CD4-positive, alpha-beta T cell treated with Interleukin-15 for 1 hour (primary cell): ENCODE measurements around the gene JAKMIP1.

Experiments
- DNase-seq: peaks from one replicate; pipeline ENCODE4 v3.0.0-alpha.2; 2020

The JAKMIP1 gene

GRCh38 chr4:6086846-6087245, 113.5 kb downstream of the JAKMIP1 start:
- DNase-seq: no peak

- no peak for DNase-seq
Measured at GRCh38 chr4:6085691-6086628, 114.4 kb downstream of the JAKMIP1 start.

DNA sequence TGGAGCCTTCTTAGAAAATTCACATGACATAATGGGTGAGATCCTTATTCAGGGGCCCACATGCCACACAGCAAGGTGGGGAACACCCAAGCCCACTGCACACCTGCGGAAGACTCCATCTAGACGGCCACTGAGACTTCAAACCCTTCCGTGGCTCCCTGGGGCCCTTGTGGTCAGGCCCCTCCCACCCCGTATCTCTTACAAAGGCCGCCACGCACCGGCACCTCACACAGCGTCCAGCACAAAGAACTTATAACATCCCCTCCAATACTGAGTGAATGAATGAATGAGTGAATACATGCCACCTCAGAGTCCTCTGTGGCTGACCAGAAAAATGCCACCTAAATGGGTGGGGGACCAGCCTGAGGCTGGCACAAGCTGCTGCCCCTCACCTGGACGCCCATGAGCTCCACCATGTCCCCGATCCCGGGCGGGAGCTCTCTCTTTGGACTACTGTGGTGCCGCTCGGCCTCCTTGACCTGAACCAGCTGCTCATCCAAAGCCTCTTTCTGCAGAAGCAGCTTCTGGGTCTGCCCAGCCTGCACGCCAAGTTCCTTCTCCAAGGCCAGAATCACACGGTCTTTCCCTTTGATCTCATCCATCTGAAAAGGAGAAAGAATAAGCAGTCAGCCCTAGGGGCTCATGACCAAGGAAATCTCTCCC, 115.2 kb downstream of the JAKMIP1 start:
- DNase-seq: no peak

DNA sequence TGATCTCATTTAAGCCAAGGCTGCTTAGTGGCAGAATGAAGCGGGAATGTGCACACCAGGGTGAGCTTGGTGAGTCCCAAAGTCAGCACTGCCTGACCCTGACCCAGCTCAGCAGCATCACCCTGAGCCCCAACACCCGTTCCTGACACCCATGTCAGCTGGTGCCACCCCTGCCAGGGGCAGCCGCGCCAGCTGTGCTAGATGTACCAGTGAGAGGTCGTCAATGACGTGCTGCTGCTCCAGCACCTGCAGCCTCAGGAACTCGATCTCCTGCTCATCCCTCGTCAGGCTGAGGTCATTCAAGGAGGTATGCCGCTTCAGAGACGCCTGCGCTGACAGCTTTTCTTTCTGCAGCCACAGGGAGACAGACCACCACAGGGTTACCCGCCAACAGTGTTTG, 120.4 kb downstream of the JAKMIP1 start:
- DNase-seq: no peak

DNA sequence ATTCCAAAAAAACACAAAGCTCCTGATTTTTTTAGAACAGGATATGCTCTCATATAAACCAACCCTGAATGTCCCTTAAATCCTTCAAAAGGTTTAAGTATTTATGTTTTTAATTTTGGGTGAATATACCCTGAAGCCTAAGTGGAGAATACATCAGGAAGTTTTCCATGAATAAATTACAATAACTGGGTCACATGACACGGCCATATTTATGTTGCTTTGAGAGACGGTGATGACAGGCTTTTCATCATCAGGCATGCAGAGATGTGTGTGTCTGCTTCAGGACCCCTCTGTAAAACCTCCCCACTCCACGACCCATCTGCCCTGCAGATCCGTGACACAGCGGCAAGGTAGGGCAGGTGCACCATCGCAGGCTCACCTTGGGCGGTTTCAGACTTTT, 121.8 kb downstream of the JAKMIP1 start:
- no peak for DNase-seq

DNA sequence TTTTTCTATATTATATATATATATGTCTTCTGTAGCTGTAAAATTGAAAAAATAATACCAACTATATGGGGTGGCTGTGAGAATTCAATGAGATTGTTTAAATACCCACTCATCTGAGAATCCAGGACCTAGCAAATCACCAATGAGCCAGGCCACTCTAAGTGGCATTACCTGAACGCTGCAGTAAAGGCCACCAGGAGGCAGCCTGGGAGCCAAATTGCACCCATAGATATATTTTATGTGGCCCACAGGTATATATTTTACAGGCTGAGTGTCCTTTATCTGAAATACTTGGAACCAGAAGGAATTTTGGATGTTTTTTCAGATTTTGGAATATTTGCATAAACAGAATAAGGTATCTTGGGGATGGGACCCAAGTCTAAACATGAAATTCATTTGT, 124.0 kb downstream of the JAKMIP1 start:
- DNase-seq: no peak

- DNase-seq: no peak
Measured at GRCh38 chr4:6074758-6075157, 125.6 kb downstream of the JAKMIP1 start.

DNA sequence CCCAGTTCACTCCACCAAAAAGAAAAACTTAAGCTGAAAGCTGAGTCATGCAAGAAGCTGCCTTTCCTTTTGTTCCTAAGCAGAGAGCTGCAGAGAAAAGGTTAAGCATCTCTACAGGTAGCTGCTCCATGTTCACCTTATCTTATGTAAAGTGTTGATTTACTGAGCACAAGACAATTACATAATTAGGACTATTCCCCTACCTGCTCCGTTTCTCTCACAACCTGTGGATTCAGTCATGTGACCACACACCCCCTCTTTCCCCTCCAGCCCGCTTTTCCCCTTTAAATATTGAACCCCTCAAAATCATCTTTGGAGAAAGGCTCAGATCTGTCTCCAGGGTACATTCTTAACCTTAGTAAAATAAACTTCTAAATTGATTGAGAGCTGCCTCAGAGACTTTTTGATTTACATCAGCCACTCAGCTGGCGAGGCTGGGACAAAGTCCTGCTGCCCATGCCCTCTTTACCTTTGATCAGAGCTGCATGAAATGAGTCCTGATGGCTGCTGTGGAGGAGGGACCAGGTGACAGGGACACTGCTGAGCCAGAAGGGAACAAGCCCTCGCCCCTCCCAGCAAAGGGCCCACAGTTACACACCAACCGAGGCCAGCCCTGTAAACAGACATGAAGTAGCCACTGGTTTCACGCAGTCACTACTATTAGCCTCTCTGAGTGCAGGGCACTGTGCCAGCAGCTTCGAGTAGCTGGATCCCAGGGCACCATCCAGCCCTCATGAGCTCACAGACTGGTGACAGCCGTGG, 128.2 kb downstream of the JAKMIP1 start:
- DNase-seq: no peak

DNA sequence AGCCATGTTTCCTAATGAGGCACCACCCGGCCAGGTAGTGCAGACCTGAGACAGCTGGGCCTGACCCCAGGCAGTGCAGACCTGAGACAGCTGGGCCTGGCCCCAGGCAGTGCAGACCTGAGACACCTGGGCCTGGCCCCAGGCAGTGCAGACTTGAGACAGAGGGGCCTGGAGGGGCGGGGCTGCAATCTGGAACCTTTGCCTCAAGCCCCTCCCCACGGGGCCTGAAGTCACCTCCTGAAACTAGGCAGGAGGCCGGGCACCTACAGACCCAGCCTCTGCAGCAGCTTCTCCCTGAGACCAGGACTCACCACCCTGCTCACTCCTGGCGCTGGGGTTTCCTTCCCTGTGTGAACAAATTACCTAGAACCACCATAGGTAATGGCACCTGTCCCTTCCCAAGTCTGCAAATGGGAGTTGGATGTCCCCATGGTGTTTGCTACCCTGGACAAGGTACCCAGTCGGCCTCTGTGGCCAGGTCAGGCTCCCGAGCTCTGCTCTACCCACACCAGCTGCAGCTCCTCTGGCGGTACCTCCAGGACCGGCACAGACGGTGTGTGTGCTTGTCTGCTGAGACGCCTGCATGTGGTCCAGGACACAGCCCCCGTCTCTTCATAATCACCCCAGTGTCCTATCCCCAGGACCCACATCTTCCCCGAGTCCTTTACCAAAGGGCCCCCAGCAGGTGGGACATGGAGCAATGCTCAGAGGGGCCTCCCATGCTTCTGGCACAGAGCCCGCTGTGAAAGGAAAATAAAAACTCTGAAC, 129.0 kb downstream of the JAKMIP1 start:
- no peak for DNase-seq

DNA sequence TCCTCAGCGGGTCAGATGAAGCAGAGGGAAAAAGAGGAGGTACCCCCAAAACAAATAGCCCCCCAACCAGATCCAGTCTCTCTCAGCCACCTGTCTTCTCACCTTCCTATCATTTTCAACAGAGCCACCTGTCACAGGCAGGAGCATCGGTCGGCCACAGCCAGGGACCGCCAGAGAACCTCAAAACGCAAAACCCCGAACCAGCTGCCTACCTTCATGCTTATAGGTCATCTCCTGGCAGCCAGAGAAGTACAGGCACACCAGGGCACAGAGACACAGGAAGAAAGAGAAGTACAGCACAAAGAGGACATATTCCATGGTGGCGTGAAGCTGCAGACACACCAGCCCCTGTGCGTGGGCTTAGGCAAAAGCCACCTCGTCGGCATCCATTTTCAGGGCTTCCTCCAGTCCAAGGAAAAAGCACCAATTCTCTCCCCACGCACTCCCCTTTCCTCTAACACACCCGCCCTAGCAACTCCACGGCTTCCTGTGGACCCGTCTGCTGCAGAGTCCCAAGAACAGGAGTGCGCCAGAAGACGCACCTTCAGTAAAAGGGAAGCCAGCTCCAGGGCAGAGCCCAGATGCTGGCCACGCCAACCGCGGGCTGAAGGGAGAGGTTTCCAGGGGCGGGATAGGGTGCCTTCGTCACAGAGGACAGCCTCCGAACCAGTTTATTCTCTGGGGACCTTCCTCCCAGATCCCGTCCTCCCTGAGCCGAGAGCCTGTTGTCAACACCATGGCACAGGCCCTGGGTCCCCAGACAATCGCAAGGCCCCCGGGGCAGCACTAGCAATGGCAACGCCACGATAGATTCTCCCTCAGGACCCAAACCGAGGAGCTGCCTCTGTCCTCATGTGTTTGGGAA, 130.3 kb downstream of the JAKMIP1 start:
- DNase-seq: no peak

GRCh38 chr4:6068986-6069385, 131.4 kb downstream of the JAKMIP1 start:
- no peak for DNase-seq

- DNase-seq: no peak
Measured at GRCh38 chr4:6065934-6066590, 134.3 kb downstream of the JAKMIP1 start.

DNA sequence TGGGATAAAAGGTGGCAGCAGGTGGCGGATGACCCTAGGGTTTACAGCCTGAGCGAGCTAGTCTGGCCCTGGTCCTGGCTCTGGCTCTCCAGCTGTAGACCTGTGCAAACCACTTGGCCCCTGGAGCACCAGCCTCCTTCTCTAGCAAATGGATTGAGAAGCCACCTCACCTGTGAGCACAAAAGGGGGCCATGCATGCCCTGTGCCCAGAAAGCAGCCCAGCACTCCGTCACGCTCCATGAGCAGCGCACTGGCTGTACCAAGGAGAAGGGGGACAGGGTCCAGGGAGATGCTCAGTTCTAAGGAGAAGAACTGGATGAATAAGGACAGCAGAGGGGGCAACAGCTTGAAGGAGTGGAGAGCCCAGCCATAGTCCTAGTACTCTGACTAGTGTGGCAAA, 135.2 kb downstream of the JAKMIP1 start:
- no peak for DNase-seq

DNA sequence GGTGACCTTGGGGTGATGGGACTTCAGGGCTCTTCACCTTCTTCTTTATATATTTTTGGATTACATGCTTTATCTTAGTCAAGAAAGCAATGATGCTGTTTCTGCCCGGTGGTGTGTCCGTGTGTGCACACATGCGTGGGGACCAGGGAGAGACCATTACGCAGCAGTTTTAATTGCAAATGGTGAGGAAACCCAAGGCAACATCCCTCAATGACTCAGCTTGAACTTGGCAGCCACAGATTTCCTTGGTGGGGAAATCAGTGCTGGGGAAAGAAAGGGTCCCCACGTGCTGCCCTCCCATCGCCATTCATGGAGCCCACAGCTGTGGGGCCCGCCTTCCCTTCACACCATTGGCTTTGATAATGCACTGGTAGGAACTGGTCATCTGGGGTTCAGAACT, 136.0 kb downstream of the JAKMIP1 start:
- DNase-seq: no peak

DNA sequence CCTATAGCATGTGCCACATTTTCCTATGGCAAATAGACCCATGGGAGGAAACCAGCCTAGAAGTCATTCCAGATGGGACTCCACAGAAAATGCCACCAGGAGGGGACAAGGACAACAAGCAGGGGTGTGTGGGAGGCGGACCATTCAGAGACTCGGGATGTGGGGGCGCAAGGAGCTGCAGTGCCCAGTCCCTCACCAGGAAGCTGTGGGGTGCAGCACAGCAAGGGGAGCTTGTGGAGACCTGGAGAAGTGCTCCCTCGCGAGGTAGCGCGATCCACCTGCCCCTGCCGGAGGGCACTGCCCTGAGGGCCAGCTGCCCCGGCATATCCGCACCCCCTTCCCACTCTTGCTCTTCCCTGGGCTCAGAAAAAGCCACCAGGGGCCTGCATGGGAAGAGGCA, 136.7 kb downstream of the JAKMIP1 start:
- no peak for DNase-seq

- no peak for DNase-seq
Measured at GRCh38 chr4:6062133-6062532, 138.2 kb downstream of the JAKMIP1 start.

GRCh38 chr4:6059375-6059805, 141.0 kb downstream of the JAKMIP1 start:
- DNase-seq: no peak

DNA sequence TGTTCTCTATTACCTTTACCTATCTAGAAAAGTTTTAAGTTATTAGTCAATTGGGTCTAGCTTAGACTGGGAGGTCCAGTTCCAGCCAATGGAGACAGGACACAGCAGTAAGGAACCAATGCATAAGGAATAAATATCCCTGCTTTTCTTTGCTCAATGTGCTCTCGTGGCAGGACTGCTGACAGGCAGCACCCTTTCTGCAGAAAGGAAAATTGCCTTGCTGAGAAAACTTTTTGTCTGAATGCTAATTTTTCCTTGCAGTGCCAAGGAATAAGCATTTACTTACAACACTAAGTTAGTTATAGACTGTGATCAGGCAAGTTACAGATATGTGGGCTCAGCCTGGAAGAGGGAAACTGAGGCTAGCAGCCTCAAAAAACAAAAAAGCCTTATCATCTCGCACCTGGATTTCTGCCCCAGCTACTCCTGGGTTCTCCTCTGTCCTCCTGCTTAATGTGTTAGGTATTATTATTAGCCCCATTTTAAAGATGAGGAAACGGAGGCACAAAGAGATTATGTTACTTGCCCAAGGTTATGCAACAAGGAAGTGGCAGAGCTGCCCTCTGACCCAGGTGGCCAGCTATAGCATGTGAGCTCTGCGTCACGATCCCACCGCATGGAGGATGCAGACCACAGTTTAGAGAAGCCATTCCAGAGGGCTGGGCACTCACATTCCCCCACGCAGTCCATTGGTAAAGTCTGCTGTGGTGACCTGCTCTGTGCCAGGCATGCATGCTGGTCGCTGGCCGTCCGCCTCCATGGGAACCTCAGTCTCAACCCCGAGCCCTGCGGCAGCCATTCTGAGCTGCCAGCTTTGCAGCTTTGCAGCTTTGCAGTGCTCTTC, 141.6 kb downstream of the JAKMIP1 start:
- DNase-seq: no peak

- DNase-seq: no peak
Measured at GRCh38 chr4:6056976-6057766, 143.2 kb downstream of the JAKMIP1 start.
